Measurements from ENCODE around the gene UBE3C.

GRCh38 chr7:157284229-157285014 lies 145.7 kb downstream of the UBE3C start:
- TF ChIP-seq CTCF (IDR thresholded peaks at IDR 0.05 in 8 of 11, conservative IDR thresholded peaks at IDR 0.05 in 3 of 11) (no peak), POLR2A (IDR thresholded peaks at IDR 0.05) (no peak)

Data from spleen (tissue), 7 donors.